ENCODE measurements around the gene KIAA1217. TPM values are rescaled to one million over a fixed set of nuclear protein-coding genes. Genes with fewer than 3 reads are reported as not detected.

KIAA1217 gene
- total and polyA plus RNA-seq, 9 of the 15 experiments (the other 6 are each of a cell fraction or from before 2014, with no cell fraction given), result 0.04 TPM; not detected in 8

DNA sequence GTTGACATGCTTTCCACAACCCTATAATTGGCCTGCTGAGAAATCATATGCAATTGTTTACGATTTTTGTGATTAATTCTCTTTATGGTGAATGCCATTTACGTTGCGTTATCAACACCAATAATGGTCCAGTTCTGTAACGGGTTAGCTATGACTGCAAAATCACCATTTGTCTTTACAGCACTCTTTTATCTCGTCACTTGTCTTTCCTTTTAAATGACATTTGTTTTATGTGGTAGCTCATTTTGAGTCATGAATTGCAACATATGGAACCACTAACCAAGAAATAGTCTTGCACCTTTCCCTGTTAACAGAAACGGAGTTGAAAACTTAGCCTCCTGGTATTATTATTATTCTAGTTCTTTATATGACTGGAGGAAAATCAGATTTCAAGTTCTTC lies 3.1 kb upstream of the KIAA1217 start (continued):
- TF ChIP-seq, protein P1, sequence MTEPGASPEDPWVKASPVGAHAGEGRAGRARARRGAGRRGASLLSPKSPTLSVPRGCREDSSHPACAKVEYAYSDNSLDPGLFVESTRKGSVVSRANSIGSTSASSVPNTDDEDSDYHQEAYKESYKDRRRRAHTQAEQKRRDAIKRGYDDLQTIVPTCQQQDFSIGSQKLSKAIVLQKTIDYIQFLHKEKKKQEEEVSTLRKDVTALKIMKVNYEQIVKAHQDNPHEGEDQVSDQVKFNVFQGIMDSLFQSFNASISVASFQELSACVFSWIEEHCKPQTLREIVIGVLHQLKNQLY (CRISPR knock-in tag; conservative IDR thresholded peaks at IDR 0.05), result no peak
- TF ChIP-seq, protein P2, sequence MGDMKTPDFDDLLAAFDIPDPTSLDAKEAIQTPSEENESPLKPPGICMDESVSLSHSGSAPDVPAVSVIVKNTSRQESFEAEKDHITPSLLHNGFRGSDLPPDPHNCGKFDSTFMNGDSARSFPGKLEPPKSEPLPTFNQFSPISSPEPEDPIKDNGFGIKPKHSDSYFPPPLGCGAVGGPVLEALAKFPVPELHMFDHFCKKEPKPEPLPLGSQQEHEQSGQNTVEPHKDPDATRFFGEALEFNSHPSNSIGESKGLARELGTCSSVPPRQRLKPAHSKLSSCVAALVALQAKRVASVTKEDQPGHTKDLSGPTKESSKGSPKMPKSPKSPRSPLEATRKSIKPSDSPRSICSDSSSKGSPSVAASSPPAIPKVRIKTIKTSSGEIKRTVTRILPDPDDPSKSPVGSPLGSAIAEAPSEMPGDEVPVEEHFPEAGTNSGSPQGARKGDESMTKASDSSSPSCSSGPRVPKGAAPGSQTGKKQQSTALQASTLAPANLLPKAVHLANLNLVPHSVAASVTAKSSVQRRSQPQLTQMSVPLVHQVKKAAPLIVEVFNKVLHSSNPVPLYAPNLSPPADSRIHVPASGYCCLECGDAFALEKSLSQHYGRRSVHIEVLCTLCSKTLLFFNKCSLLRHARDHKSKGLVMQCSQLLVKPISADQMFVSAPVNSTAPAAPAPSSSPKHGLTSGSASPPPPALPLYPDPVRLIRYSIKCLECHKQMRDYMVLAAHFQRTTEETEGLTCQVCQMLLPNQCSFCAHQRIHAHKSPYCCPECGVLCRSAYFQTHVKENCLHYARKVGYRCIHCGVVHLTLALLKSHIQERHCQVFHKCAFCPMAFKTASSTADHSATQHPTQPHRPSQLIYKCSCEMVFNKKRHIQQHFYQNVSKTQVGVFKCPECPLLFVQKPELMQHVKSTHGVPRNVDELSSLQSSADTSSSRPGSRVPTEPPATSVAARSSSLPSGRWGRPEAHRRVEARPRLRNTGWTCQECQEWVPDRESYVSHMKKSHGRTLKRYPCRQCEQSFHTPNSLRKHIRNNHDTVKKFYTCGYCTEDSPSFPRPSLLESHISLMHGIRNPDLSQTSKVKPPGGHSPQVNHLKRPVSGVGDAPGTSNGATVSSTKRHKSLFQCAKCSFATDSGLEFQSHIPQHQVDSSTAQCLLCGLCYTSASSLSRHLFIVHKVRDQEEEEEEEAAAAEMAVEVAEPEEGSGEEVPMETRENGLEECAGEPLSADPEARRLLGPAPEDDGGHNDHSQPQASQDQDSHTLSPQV (IDR thresholded peaks at IDR 0.05), result no peak
- no peak for TF ChIP-seq RBFOX2 (IDR thresholded peaks at IDR 0.05; ENCODE audit: low read depth, low read length)
- no peak for TF ChIP-seq PCBP1 (IDR thresholded peaks at IDR 0.05; ENCODE audit: low read depth, low read length, poor library complexity, severe bottlenecking)
- TF ChIP-seq, protein P3, sequence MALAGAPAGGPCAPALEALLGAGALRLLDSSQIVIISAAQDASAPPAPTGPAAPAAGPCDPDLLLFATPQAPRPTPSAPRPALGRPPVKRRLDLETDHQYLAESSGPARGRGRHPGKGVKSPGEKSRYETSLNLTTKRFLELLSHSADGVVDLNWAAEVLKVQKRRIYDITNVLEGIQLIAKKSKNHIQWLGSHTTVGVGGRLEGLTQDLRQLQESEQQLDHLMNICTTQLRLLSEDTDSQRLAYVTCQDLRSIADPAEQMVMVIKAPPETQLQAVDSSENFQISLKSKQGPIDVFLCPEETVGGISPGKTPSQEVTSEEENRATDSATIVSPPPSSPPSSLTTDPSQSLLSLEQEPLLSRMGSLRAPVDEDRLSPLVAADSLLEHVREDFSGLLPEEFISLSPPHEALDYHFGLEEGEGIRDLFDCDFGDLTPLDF (CRISPR knock-in tag; IDR thresholded peaks at IDR 0.05), result no peak
